C4-2B (cell line): Measurements from ENCODE around the gene SLCO4C1.

ENCODE experiments used
- H3K27ac ChIP-seq: fragments of 450-650 bp; 2 replicates; pipeline ENCODE4 v1.5.1; 2017
- ZFX ChIP-seq: fragments of 450-650 bp; IDR thresholded peaks from 2 replicates; pipeline ENCODE4 v1.6.1; 2017
- TF ChIP-seq, protein P1 (sequence below): fragments of 450-650 bp; conservative IDR thresholded peaks from 2 replicates; pipeline ENCODE4 v1.5.1; 2017; ENCODE audit warnings: mild to moderate bottlenecking

The SLCO4C1 gene

DNA sequence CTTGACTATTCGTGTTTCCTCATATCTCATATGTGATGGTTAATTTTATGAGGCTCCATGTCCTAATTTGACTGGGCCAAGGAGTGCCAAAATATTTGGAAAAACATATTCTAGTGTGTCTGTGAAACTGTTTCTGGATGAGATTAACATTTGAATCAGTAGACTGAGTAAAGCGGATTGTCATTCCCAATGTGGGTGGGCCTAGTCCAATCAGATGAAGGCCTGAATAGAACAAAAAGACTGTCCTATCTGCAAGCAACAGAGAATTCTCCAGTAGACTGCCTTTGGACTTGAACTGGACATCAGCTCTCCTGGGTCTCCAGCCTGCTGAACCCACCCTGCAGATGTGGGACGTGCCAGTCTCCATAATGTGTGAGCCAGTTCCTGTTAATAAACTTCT, 13.5 kb upstream of the SLCO4C1 start:
- TF ChIP-seq ZFX = no peak
- TF ChIP-seq, protein P1, sequence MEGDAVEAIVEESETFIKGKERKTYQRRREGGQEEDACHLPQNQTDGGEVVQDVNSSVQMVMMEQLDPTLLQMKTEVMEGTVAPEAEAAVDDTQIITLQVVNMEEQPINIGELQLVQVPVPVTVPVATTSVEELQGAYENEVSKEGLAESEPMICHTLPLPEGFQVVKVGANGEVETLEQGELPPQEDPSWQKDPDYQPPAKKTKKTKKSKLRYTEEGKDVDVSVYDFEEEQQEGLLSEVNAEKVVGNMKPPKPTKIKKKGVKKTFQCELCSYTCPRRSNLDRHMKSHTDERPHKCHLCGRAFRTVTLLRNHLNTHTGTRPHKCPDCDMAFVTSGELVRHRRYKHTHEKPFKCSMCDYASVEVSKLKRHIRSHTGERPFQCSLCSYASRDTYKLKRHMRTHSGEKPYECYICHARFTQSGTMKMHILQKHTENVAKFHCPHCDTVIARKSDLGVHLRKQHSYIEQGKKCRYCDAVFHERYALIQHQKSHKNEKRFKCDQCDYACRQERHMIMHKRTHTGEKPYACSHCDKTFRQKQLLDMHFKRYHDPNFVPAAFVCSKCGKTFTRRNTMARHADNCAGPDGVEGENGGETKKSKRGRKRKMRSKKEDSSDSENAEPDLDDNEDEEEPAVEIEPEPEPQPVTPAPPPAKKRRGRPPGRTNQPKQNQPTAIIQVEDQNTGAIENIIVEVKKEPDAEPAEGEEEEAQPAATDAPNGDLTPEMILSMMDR = no peak
- no peak overlapping the region for H3K27ac ChIP-seq

DNA sequence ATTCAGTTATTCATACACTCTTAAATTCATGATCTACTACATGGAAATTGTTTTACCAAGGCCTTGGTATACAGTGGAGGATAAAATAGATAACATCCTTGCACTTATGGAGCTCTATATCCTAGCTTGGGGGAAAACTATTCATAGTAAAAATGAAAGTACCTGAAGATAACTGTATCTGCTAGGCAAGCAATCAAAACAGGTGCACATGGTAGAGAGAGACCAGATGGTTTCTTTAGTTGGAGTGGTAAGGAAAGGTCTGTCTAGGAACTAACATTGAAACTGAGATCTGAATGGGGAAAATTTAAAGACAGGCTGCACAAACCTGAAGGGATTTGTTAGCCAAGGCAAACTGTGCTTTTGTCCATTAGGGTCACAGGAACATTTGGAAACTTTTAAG, 11.1 kb upstream of the SLCO4C1 start:
- TF ChIP-seq ZFX = no peak
- TF ChIP-seq, protein P1 = no peak
- H3K27ac ChIP-seq = no peak overlapping the region

DNA sequence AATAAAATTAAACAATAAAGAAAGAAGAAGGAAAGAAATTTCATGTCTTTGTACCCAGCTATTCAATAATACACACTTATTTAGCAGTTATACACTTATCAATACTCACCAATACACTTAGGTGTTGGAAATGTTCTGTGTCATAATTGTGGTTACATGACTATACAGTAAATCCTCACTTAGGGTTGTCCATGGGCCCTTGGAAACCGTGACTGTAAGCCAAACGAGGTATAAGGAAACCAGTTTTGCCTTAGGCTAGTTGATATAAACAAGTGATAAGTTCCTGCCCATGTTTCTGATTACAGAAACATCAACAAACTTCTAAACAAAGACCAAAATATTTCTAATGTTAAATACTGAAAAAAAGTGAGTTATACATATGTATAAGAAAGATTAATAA, 10.0 kb upstream of the SLCO4C1 start:
- TF ChIP-seq, protein P1 = no peak
- TF ChIP-seq ZFX = no peak
- H3K27ac ChIP-seq = no peak overlapping the region

DNA sequence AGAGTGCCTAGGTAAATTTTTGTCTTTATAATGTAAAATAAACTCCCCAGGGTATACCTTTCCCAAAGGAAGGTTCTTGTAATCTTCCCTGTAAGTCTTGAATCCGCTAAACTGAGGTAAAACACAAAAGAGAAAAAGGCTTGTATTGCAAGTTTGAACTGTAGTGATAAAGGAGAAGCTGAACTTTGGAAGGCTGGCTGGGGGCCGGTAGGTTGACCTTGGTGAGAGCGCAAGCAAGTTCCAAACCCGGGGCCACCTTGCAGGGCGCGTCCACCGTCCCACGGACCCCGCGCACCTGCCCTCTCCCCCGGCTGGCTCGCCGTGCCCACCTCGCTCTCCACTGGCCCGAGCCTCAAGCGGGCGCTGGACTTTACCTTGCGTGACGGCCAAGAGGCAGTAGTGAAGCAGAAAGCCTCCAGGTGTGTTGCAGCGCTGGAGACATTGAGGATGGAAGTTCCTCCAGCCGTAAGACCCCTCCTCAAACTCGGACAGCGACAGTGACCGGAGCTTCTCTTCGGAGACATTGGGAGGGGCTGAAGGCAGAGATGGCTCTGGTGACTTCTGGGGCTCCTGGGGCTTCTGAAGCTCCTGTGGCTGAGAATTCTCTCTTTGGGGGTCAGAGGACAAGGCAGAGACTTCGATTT, 428 bp downstream of the SLCO4C1 start:
- H3K27ac ChIP-seq = no peak overlapping the region
- TF ChIP-seq, protein P1 = no peak
- no peak for TF ChIP-seq ZFX

DNA sequence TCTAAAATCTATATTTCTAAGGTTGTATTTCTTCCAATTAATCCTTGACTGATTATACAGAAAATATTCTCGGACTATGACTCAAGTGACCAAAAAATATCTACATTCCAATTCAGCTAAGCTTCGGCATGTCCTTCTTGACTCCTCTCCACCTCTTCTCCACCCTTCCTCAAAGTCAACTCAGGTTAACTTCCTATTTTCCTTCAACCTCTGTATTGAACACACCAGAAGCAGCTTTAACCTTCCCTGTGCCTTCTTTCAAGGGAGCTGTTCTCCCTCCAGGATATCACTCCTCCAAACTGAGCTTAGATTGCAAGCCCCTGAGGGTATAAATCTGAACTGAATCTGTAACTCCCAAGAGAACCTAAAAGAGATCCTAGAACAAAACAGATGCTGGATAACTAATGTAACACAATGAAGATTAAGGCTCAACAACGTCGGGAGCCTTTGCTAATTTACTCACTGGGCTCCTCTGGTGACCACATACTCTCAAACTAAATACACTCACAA, 1.1 kb downstream of the SLCO4C1 start:
- no peak overlapping the region for H3K27ac ChIP-seq

DNA sequence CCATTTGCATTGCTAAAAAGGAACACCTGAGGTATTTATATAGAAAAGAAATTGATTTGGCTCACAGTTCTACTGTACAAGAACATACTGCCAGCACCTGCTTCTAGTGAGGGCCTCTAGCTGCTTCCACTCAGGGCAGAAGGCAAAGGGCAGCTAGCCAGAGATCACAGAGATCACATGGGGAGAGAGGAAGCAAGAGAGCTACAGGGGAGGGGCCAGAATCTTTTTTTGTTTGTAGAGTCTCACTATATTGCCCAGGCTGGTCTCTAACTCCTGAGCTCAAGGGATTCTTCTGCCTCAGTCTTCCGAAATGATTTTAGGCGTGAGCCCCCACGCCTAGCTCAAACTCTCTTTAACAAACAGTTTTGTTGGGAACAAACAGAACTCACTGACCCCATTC, 6.1 kb downstream of the SLCO4C1 start:
- no peak overlapping the region for H3K27ac ChIP-seq
- TF ChIP-seq ZFX = no peak
- TF ChIP-seq, protein P1 = no peak

More for the DNA sequence above, 1.1 kb downstream of the SLCO4C1 start:
- TF ChIP-seq, protein P1 = no peak
- TF ChIP-seq ZFX = no peak

DNA sequence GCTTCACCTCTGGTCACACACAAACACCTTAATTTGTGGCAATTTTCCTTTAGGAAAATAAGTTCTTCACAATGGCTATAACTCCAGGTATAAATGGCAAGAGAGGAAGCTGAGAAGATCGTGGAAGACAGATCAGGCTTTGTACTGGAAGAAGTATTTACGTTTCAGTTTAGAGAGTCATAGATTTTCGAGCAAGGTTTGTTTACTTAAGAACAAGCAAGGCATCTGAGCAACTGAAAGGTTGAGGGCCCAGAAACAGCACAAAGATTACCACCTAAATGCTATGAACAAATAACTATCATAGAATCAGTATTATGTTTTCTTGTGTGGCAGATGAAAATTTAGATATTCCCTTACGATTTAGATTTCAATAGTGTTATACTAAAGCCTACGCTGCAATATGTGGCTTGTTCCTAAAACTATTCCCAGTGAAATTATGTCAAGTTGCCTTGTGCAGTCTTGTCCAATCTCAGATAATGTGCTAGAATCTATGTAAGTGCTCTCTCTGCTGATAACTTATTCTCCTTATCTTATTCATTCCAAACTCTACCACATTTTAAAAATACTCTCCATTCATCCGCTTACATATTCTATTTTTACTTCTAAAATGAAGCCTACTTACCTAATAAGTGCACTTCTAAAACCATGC, 6.7 kb downstream of the SLCO4C1 start:
- H3K27ac ChIP-seq = no peak overlapping the region

More for the DNA sequence above, 6.7 kb downstream of the SLCO4C1 start:
- TF ChIP-seq, protein P1 = no peak
- no peak for TF ChIP-seq ZFX
